ENCODE results near the gene DNAJA4.

GRCh38 chr15:78244893-78245292 lies 19.5 kb upstream of the DNAJA4 start:
- TF ChIP-seq, protein P1, sequence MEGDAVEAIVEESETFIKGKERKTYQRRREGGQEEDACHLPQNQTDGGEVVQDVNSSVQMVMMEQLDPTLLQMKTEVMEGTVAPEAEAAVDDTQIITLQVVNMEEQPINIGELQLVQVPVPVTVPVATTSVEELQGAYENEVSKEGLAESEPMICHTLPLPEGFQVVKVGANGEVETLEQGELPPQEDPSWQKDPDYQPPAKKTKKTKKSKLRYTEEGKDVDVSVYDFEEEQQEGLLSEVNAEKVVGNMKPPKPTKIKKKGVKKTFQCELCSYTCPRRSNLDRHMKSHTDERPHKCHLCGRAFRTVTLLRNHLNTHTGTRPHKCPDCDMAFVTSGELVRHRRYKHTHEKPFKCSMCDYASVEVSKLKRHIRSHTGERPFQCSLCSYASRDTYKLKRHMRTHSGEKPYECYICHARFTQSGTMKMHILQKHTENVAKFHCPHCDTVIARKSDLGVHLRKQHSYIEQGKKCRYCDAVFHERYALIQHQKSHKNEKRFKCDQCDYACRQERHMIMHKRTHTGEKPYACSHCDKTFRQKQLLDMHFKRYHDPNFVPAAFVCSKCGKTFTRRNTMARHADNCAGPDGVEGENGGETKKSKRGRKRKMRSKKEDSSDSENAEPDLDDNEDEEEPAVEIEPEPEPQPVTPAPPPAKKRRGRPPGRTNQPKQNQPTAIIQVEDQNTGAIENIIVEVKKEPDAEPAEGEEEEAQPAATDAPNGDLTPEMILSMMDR (conservative IDR thresholded peaks at IDR 0.05 in 1 of 2, IDR thresholded peaks at IDR 0.05 in 1 of 2; ENCODE audit: extremely low read depth in 1 of 2, insufficient read depth in 1 of 2, low read depth in 1 of 2, low read length in 2 of 2), result no peak
- no peak for TF ChIP-seq EZH2 (IDR thresholded peaks at IDR 0.05; ENCODE audit: borderline replicate concordance, low read length)

Data from mammary epithelial cell (primary cell).